KOPT-K1 (cell line): Measurements from ENCODE around the gene ZNF70.

Source experiments
- H3K27ac ChIP-seq: fragments of 200-600 bp; sonication (generic); 2 replicates; pipeline ENCODE4 v1.5.1; 2016; ENCODE audit warnings: antibody characterized with exemption, mild to moderate bottlenecking, low read depth, low read length; ENCODE audit not compliant: poor library complexity, severe bottlenecking
- H3K36me3 ChIP-seq: fragments of 200-600 bp; sonication (generic); 2 replicates; pipeline ENCODE4 v1.5.1; 2017; ENCODE audit warnings: antibody characterized with exemption, mild to moderate bottlenecking, low read length, moderate library complexity; ENCODE audit not compliant: insufficient read depth
- H3K9me3 ChIP-seq: fragments of 200-600 bp; sonication (generic); 2 replicates; pipeline ENCODE4 v1.5.1; 2017; ENCODE audit warnings: antibody characterized with exemption, low read length, mild to moderate bottlenecking; ENCODE audit not compliant: insufficient read depth, poor library complexity, severe bottlenecking

Gene ZNF70

DNA sequence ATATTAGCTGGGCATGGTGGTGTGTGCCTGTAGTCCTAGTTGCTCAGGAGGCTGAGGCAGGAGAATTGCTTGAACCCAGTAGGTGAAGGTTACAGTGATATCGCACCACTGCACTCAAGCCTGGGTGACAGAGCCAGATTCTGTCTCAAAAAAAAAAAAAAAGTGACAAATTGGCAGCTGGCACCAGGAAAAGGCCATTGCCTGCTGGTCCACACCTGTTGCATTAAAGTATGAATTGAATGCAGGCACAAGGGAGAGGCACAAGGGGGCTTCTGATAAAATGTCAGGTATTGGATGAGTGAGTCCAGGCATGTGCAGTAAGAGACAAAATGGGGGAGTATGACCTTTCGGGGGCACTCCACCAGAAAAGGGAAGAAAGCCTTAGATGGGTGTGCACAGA, 28.2 kb downstream of the ZNF70 start:
- H3K9me3 ChIP-seq: no peaks in the 10 kb centered on the region
- H3K36me3 ChIP-seq: no peaks in the 10 kb centered on the region
- no peak overlapping the region for H3K27ac ChIP-seq

DNA sequence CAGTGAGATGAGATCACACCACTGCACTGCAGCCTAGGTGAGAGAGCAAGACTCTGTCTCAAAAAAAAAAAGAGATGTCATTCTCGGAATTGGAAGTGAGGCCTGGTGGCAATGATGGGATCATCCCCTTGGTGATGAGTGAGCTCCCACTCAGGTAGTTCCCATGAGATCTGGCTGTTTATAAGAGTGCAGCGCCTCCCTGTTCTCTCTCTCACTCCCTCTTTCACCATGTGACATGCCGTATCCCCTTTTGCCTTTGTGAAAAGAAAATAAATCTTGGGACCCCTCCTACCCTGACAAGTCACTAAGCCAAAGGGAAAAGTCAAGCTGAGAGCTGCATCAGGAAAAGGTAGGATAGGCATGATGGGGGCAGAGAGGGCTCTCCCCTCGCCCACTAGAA, 28.8 kb downstream of the ZNF70 start:
- H3K27ac ChIP-seq: no peak overlapping the region
- H3K9me3 ChIP-seq: no peaks in the 10 kb centered on the region
- H3K36me3 ChIP-seq: no peaks in the 10 kb centered on the region

DNA sequence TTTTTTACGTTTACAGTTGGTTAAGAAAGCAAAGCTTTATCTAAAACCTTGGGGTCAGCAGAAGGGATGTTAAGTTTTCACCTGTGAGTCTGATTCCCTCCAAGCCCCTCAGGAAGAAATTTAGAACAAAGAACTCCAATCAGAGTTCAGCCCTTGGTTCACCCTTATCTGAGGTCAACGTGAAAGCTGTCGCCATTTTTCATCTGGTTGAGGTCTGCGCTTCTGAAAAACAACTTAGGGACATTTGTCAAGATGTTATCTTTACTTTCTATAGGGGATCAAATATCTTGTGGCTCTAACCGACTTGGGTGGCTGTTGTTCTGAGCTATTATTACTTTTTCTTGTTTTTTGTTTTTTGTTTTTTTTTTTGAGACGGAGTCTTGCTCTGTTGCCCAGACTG, 30.1 kb downstream of the ZNF70 start:
- H3K27ac ChIP-seq: no peak overlapping the region
- H3K9me3 ChIP-seq: no peaks in the 10 kb centered on the region
- H3K36me3 ChIP-seq: no peaks in the 10 kb centered on the region

DNA sequence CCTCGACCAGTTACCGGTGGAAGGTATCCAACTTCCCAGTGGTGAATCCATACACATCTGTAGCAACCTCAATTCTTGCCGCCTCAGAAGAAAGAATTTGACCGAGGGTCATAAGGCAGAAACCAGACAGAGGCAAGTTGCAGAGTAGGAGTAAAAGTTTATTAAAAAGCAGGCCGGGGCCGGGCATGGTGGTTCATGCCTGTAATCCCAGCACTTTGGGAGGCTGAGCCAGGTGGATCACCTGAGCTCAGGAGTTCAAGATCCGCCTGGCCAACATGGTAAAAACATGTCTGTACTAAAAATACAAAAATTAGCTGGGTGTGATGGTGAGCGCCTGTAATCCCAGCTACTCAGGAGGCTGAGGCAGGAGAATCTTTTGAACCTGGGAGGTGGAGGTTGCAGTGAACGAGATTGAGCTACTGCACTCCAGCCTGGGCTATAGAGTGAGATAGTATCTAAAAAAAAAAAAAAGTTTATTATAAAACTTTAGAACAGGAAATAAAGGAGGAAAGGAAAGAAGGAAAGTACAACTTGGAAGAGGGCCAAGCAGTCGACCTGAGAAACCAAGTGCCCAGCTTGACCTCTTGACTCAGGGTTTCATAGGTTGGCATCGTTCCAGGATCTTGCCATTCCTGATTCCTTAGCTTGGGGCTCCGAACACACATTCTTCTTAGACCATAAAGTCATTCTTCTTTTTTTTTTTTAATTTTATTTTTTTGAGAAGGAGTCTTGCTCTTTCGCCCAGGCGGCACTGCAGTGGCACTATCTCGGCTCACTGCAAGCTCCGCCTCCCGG, 32.3 kb downstream of the ZNF70 start:
- Histone ChIP-seq H3K9me3 (no peaks in the 10 kb centered on the region), H3K36me3 (peaks cover 18% of the 10 kb centered on the region), H3K27ac (no peak overlapping the region)

DNA sequence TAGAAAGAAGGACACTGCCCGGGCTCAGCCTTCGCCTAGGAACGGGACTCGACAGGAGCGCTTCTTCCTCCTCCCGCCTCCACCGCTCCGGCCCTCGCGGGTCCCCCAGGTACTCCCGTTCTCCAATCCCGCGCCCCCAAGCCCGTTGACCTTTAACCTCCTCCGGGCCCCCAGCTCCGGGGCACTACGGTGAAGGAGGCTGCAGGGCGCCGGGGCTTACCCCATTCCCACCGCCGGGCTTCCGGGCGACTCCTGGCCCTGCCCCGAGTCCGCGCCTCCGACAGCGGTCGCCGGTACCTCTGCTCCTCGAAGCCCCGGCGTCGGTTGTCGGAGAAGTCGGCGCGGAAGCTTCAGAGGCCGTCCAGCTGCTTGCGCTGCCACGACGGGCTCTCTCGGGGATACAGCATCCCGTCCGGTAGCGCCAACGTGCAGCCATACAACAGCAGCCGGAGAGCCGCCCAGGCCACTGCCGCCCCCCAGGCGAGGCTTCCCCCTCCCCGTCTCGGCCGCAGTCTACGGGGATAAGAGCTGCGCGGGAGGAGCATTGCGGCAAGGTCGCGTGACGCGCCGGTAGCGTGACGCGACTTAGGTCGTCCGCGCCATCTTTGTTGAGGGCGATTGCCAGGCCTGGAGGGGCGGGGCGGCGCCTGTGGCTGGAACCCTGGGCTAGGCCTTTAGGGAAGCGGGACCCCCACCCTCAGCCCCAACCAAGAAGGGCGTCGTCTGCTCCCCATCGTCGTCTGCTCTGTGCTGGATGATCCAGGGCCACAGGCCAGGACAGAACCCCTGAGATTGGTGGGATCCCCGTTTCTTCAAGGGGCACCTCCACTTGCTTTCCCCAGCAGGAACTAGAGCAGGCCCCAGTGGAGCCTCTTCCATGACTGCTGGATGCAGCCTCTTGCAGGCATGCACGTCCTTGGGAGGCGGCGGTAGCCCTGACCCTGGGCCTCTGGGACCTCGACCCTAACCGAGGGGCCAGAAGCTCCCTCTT, 33.8 kb downstream of the ZNF70 start:
- peak overlapping the region; percentile 83 for H3K27ac ChIP-seq
- peaks cover 31% of the 10 kb centered on the region for H3K36me3 ChIP-seq
- no peaks in the 10 kb centered on the region for H3K9me3 ChIP-seq

DNA sequence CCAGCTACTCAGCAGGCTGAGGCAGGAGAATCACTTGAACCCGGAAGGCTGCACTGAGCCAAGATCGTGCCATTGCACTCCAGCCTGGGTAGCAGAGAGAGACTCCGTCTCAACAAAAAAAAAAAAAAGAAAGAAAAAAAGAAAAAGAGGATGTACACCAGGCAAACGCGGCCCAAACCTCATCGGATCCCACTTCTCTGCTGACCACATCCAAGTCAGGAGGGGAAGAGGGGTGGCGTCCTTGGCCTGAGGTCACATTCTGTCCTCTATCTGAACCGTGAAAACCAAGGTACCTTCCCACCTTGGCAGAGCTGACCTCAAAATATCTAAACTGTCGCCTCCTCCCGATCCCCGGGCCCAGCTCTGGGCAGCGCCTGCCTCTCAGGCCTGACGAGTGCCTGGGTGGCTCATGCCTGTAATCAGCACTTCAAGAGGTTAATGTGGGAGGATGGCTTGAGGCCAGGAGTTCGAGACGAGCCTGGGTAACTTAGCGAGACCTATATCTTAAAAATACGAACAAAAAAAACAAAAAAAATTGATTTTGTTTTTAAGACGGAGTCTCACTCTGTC, 35.0 kb downstream of the ZNF70 start:
- peaks cover 43% of the 10 kb centered on the region for H3K36me3 ChIP-seq
- H3K9me3 ChIP-seq: no peaks in the 10 kb centered on the region
- H3K27ac ChIP-seq: peak overlapping the region; percentile 83

DNA sequence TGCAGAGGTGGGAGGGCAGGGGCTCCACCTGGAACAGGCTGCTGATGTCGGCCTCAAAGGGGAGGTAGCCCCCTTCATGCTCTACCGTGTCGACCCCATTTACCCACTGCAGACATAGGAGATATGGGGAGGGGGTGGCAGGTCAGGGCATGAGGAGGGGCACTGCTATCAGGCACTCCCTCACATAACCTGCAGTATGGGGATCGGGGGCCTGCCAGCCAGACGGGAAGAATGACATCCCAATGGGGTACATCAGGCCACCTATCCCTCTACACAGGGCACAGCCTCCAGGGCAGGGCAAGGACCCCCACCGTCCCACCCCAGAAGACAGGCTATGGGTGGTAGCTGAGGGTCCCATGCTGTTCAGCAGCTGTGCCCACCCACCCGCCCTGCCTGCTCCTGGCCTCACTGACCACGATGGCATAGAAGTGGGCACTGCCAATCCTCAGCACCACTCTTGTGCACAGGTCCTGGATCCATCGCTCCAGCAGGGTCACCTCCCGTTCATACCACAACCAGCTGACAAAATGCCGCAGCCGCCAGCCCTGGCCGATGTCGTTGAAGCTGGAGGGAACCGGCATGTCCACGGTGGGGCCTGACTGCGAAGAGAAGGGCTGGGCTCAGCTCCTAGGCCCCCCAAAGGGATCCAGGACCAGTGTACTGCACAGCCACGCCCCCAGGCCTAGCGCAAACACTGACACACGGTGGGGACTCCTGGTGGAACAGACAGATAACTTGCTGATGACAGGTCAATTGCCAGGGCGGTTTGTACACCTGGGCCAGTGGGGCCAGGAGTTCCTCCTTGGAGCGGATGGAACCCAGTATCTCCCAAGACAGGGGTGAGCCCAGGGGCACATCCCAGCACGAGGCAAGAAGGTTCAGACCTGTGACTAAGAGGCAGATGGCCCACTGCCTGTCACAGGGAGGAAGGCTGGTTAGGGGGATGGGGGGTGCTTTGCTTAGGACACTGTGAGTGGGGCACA, 36.0 kb downstream of the ZNF70 start:
- H3K36me3 ChIP-seq: peaks cover 53% of the 10 kb centered on the region
- H3K27ac ChIP-seq: no peak overlapping the region
- H3K9me3 ChIP-seq: no peaks in the 10 kb centered on the region

DNA sequence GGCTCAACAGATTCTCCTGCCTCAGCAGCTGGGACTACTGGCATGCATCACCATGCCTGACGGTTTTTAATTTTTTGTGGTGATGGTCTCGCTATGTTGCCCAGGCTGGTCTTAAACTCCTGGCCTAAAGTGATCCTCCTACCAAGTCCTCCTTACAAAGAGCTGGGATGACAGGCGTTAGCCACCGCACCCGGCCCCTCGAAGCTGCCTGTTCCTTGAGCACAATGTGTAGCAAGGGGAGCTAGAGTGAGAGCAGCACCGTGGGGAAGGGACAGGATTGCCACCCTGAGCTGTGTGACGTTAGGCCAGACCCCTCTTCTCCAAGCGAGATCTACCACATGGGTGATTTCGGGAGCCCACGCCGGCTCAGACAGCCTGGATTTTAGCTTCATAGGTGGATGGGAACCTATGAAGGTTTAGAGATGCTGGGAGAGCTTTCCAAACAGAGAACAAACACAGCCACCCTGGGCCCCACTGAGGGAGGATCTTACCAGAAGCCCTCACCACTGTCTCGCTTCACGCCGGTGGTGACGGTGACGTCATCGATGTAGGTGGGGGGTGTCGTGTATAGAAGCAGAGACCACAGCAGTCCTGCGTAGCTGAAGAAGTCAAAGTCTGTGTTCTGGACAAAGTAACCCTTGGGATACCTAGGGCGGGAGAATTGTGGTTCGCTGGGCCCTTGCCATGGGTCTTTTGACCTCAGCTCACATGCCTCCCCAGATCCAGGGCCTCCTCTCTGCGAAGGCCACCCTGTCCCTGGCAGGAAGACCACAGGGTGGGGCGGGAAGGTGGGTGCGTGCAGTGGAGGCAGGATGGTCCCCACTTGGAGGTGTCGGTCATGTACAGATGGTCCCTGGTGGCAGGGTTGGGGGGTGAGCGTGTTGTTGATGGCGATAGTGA, 37.0 kb downstream of the ZNF70 start:
- Histone ChIP-seq H3K36me3 (peaks cover 62% of the 10 kb centered on the region), H3K9me3 (no peaks in the 10 kb centered on the region), H3K27ac (no peak overlapping the region)

DNA sequence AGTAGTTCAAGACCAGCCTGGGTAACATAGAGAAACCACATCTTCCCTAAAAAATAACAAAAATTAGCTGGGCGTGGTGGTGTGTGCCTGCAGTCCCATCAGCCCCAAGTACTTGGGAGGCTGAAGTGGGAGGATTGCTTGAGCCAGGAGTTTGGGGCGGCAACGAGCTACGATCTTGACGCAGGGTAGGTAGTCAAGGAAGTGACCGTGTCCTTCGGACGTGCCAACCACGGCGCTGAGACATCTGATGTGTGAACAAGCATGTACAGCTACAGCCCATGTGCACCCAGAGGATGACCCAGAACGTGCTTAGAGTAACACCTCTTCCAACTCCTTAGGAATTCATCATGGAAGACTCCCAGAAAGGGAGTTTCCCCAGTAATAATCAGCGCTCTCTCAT, 38.7 kb downstream of the ZNF70 start:
- H3K36me3 ChIP-seq: peaks cover 79% of the 10 kb centered on the region
- H3K9me3 ChIP-seq: no peaks in the 10 kb centered on the region
- no peak overlapping the region for H3K27ac ChIP-seq

DNA sequence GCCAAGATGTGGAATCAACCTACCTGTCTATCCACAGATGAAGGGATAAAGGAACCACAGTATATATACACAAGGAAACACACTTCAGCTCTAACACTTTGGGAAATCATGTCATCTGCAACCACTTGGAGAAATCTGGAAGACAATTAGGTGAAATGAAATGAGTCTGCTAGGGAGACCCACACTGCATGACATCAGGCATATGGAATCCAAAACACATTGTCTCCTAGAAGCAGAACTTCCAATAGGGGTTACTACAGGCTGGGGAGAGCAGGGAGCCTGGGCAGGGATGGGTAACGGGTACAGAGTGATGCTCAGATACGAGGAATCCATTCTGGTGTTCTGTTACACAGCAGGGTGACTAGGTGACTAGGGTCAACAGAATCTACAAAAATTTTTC, 41.8 kb downstream of the ZNF70 start:
- Histone ChIP-seq H3K9me3 (no peaks in the 10 kb centered on the region), H3K27ac (no peak overlapping the region), H3K36me3 (peaks cover 98% of the 10 kb centered on the region)

DNA sequence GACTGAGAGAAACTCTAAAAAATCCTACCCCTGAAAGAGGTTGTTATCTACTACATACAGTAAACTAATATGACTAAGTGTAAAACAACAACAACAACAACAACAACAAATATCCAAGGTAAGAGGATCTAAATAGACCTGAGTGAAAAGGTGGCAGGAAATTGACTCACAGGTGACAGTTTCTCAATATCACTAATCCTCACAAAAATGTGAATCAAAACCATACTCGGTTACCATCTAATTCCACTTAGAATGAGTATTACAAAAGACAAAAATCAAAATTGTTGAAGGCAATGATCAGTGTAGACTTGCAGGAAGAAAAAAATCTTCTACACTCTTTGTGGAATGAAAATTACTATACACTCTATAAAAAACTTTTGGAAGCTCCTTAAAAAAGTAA, 42.6 kb downstream of the ZNF70 start:
- no peak overlapping the region for H3K27ac ChIP-seq
- no peaks in the 10 kb centered on the region for H3K9me3 ChIP-seq
- H3K36me3 ChIP-seq: peaks cover 98% of the 10 kb centered on the region

DNA sequence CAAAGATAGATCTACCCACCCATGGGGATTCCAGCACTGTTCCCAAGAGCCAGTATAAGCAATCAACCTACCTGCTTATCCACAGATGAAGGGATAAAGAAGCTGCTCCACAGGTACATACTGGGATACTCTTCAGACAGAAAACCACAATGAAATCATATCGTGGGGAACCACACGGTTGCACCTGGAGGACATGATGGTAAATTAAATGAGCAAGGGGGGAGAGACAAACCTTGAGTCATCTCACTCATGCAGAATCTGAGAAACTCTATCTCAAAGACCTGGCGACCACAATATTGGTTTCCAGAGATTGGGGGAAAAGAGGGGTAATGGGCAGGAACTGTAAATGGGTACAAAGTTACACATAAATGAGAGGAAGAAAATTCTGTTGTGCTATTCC, 45.6 kb downstream of the ZNF70 start:
- Histone ChIP-seq H3K36me3 (peaks cover 100% of the 10 kb centered on the region), H3K27ac (peak overlapping the region; percentile 43), H3K9me3 (peaks cover 2% of the 10 kb centered on the region)

DNA sequence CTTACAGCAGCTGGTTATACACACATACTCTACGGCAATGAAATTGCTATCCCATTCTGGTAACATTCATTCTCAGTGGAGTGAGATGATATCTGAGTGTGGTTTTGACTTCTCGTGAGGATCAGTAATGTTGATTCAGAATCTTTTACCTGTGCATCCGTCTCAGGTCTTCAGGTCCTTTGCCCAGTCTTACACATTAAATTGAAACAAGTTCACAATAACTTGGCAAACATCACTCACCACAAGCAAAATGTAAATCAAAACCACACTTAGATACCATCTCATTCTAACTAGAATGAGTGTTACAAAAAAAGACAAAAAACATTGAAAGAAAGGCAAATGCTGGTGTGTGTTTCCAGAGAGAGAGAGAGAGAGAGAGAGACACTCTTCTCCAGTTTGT, 46.1 kb downstream of the ZNF70 start:
- H3K9me3 ChIP-seq: peaks cover 6% of the 10 kb centered on the region
- H3K36me3 ChIP-seq: peaks cover 100% of the 10 kb centered on the region
- peak overlapping the region; percentile 43 for H3K27ac ChIP-seq
